ENCODE data around the gene G3BP1. TPM values are rescaled to one million over a fixed set of nuclear protein-coding genes. Genes with fewer than 3 reads are reported as not detected.

The G3BP1 gene
- total and polyA plus RNA-seq, 9 of the 15 experiments (the other 6 are each of a cell fraction or from before 2014, with no cell fraction given) = 54.7 to 264 (median 105) TPM

- TF ChIP-seq, protein P1, sequence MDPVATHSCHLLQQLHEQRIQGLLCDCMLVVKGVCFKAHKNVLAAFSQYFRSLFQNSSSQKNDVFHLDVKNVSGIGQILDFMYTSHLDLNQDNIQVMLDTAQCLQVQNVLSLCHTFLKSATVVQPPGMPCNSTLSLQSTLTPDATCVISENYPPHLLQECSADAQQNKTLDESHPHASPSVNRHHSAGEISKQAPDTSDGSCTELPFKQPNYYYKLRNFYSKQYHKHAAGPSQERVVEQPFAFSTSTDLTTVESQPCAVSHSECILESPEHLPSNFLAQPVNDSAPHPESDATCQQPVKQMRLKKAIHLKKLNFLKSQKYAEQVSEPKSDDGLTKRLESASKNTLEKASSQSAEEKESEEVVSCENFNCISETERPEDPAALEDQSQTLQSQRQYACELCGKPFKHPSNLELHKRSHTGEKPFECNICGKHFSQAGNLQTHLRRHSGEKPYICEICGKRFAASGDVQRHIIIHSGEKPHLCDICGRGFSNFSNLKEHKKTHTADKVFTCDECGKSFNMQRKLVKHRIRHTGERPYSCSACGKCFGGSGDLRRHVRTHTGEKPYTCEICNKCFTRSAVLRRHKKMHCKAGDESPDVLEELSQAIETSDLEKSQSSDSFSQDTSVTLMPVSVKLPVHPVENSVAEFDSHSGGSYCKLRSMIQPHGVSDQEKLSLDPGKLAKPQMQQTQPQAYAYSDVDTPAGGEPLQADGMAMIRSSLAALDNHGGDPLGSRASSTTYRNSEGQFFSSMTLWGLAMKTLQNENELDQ (CRISPR knock-in tag; IDR thresholded peaks at IDR 0.05; ENCODE audit: borderline replicate concordance) = no peak
- TF ChIP-seq ZNF408 (CRISPR knock-in tag; IDR thresholded peaks at IDR 0.05; ENCODE audit: low read depth) (no peak), CBFA2T3 (IDR thresholded peaks at IDR 0.05) (peak; percentile 33; the same call in 1 of the 2 replicates)
- peaks cover 21% of the 10 kb centered on the region; the same call in 2 of the 3 replicates for H3K36me3 ChIP-seq (ENCODE audit: control insufficient read depth, insufficient read depth, low read length)
- peaks cover 0 to 6% of the 10 kb centered on the region in 2 experiments; a peak in 3 of 5 replicates for H3K4me1 ChIP-seq (replicated peaks in 1 of 2; ENCODE audit: control insufficient read depth in 2 of 2, insufficient read depth in 2 of 2, low read length in 2 of 2)
- no peak overlapping the region for H3K4me3 ChIP-seq
- 48% methylated on average over 4 of the region's 4 CpGs for WGBS (ENCODE audit: insufficient coverage, low coverage, missing lambda C conversion rate)
- ATAC-seq (no peak), FAIRE-seq (no peak), DNase-seq (ENCODE audit: extremely low read depth in 1 of 4, low spot score in 3 of 4) (no peak)
- H4K20me1 ChIP-seq (replicated peaks; ENCODE audit: control insufficient read depth, insufficient read depth, low read length) = 0 out of 2 replicates have a peak, but pooled peaks cover 3% of the 10 kb centered on the region
- no peaks in the 10 kb centered on the region for H3K9me3 ChIP-seq (replicated peaks; ENCODE audit: control insufficient read depth, insufficient read depth, low read depth, low read length)
- ChIA-PET POLR2A (interaction anchor here (0.6 to 1.6 kb wide), 4 partner anchors 31 to 119 kb away, joined by 3 to 5 read pairs (median 3); no protein-coding TSS in a partner anchor), CTCF (ENCODE audit: low intra/inter-chr PET ratio) (interaction anchor here (0.7 to 4.8 kb wide), 3 partner anchors 80 to 293 kb away, joined by 4 to 53 read pairs (median 6); partner anchors contain the start of gene SLC36A1)
- H3K9ac ChIP-seq (ENCODE audit: insufficient read depth in 1 of 2, low read depth in 2 of 2, low read length in 2 of 2) = 0 out of 4 replicates have a peak overlapping the region, but pooled peaks of 1 of the 2 experiments have one; percentile 37
- H3K4me2 ChIP-seq (ENCODE audit: insufficient read depth, low read length) = no peak overlapping the region
- H3K27ac ChIP-seq (ENCODE audit: extremely low read depth, low read depth, low read length) = no peak overlapping the region
- no peaks in the 10 kb centered on the region for H3K9me1 ChIP-seq (ENCODE audit: control insufficient read depth, insufficient read depth, low read length)
- no peaks in the 10 kb centered on the region for H3K27me3 ChIP-seq (ENCODE audit: control insufficient read depth in 2 of 2, insufficient read depth in 2 of 2, low read length in 2 of 2)
- intact Hi-C loops (cut with micrococcal nuclease) (loop anchor here (1.0 to 5.0 kb wide), 3 partner anchors 81 to 293 kb away; partner anchors contain the start of gene SLC36A1), in situ Hi-C loops (cut with MboI) (loop anchor here (5.0 kb wide), 1 partner anchor 78 kb away; no protein-coding TSS in a partner anchor)
- no peak overlapping the region for H2AFZ ChIP-seq (ENCODE audit: low read depth, low read length)
- BruUV-seq (replicated peaks) = no TSS peak
- no peaks in the 10 kb centered on the region for H3K79me2 ChIP-seq (ENCODE audit: control insufficient read depth, insufficient read depth, low read length)
Observed at GRCh38 chr5:151739939-151740335, 31.8 kb upstream of the G3BP1 start.

Data from K562 (cell line).